Measurements from ENCODE around the gene IFI44.

DNA sequence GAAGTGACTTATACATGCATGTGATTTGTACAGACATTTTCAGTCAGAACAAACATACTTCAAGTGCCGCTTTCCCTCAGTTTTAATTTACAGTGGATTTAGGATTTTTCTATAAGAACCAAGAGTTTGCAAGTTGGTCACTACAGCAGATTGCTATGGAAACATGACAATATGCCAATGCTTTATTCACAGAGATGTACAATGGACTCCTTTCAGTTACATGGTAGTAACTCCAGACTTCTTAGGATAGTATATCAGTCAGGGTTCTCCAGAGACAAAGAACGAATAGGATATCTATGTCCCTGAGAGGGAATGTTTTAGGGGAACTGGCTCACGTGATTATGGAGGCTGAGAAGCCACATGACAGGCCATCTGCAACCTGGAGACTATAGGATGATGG lies 27.4 kb downstream of the IFI44 start:
- TF ChIP-seq, protein P1, sequence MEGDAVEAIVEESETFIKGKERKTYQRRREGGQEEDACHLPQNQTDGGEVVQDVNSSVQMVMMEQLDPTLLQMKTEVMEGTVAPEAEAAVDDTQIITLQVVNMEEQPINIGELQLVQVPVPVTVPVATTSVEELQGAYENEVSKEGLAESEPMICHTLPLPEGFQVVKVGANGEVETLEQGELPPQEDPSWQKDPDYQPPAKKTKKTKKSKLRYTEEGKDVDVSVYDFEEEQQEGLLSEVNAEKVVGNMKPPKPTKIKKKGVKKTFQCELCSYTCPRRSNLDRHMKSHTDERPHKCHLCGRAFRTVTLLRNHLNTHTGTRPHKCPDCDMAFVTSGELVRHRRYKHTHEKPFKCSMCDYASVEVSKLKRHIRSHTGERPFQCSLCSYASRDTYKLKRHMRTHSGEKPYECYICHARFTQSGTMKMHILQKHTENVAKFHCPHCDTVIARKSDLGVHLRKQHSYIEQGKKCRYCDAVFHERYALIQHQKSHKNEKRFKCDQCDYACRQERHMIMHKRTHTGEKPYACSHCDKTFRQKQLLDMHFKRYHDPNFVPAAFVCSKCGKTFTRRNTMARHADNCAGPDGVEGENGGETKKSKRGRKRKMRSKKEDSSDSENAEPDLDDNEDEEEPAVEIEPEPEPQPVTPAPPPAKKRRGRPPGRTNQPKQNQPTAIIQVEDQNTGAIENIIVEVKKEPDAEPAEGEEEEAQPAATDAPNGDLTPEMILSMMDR (IDR thresholded peaks at IDR 0.05) = no peak
- no peak for TF ChIP-seq POLR2A (IDR thresholded peaks at IDR 0.05)
